Skeletal muscle satellite cell (primary cell): ENCODE results near the gene HAUS5. TPM values are rescaled to one million over a fixed set of nuclear protein-coding genes. Genes with fewer than 3 reads are reported as not detected.

Source experiments
- H3K27me3 ChIP-seq: 2 replicates; pipeline ENCODE4 v1.7.0; 2013; ENCODE audit warnings: low read length; ENCODE audit not compliant: control insufficient read depth, insufficient read depth
- H3K36me3 ChIP-seq: 2 replicates; pipeline ENCODE4 v1.7.0; 2013; ENCODE audit warnings: mild to moderate bottlenecking, control low read depth, low read length; ENCODE audit not compliant: insufficient read depth
- H3K4me1 ChIP-seq: 2 replicates; pipeline ENCODE4 v1.7.0; 2013; ENCODE audit warnings: low read length; ENCODE audit not compliant: control insufficient read depth, insufficient read depth
- H3K4me2 ChIP-seq: 2 replicates; pipeline ENCODE4 v1.7.0; 2013; ENCODE audit warnings: mild to moderate bottlenecking, low read length
- H3K4me3 ChIP-seq: 2 replicates; pipeline ENCODE4 v1.7.0; 2013; ENCODE audit warnings: low read length
- H3K9ac ChIP-seq: 2 replicates; pipeline ENCODE4 v1.7.0; 2013; ENCODE audit warnings: mild to moderate bottlenecking, low read depth, low read length, moderate library complexity
- H3K9me3 ChIP-seq: replicated peaks from 2 replicates; pipeline ENCODE4 v1.7.0; 2013; ENCODE audit warnings: mild to moderate bottlenecking, control low read depth, low read length
- total RNA-seq: library from RNA; depleted of rRNA; stranded (reverse); fragments of >200 nt; gene quantifications from 2 replicates; pipeline ENCODE4 v1.2.3, GENCODE V29; 2012; rRNA removed

HAUS5 gene
- 8.1 and 8.5 TPM in 2 replicates for total RNA-seq

GRCh38 chr19:35612559-35613321, at the start of gene HAUS5:
TSS of gene HAUS5 (plus strand) at chr19:35612735. CDS start at chr19:35612795, 60 bp downstream.
- Histone ChIP-seq H3K4me3 (peak within 1 kb of the TSS; percentile 99), H3K9ac (peak within 1 kb of the TSS; percentile 94), H3K36me3 (no peaks in the 10 kb centered on the region), H3K27me3 (no peaks in the 10 kb centered on the region), H3K4me2 (peak within 1 kb of the TSS; percentile 100), H3K9me3 (peaks cover 3% of the 10 kb centered on the region), H3K4me1 (peaks cover 5% of the 10 kb centered on the region)

- H3K27me3 ChIP-seq, result peaks cover 31% of the 10 kb centered on the region
- peaks cover 5% of the 10 kb centered on the region for H3K4me1 ChIP-seq
These were observed 49.8 kb upstream of the HAUS5 start for GRCh38 chr19:35562776-35563175.

DNA sequence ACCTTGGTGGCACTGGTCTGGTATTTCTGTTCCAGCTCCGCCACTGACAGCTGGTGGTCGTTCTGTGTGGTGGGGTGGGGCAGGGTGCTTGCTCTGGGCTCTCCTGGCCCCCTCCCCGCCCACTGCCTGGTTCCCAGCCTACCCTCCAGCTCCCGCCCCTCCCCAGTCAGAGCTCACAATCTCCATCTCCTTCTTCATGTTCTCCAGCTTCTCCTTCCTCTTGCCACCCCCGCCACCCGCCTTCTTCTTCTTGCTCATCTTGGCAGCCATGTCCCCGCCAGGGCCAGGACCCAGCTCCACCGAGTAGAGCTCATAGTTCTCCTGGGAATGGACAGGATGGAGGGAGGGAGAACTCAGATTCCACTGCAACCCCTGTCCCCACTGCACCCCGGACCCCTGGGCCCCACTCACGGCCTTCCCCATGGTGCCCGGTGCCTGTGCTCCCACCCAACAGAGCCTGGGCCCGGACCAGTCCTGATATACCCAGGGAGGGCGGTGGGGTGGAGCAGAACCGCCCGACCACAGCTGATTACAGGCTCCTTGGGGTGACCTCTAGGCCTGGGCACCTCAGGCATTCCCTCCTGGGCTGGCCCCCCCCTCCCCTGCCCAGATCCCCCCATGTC, 49.2 kb upstream of the HAUS5 start, which contains the start of gene ATP4A:
TSS of gene ATP4A (minus strand) at position 452 of the 623 bp plus-strand sequence. CDS start at position 423, 29 bp downstream.
- H3K9ac ChIP-seq, result no peak within 1 kb of the TSS
- peaks cover 28% of the 10 kb centered on the region for H3K27me3 ChIP-seq
- H3K36me3 ChIP-seq, result no peaks in the 10 kb centered on the region
- H3K4me1 ChIP-seq, result peaks cover under 1% of the 10 kb centered on the region
- H3K9me3 ChIP-seq, result no peaks in the 10 kb centered on the region
- no peak within 1 kb of the TSS for H3K4me2 ChIP-seq
- H3K4me3 ChIP-seq, result no peak within 1 kb of the TSS

More at GRCh38 chr19:35562776-35563175, 49.8 kb upstream of the HAUS5 start:
- Histone ChIP-seq H3K4me2 (no peak overlapping the region), H3K9ac (no peak overlapping the region), H3K4me3 (no peak overlapping the region), H3K9me3 (no peaks in the 10 kb centered on the region), H3K36me3 (no peaks in the 10 kb centered on the region)

DNA sequence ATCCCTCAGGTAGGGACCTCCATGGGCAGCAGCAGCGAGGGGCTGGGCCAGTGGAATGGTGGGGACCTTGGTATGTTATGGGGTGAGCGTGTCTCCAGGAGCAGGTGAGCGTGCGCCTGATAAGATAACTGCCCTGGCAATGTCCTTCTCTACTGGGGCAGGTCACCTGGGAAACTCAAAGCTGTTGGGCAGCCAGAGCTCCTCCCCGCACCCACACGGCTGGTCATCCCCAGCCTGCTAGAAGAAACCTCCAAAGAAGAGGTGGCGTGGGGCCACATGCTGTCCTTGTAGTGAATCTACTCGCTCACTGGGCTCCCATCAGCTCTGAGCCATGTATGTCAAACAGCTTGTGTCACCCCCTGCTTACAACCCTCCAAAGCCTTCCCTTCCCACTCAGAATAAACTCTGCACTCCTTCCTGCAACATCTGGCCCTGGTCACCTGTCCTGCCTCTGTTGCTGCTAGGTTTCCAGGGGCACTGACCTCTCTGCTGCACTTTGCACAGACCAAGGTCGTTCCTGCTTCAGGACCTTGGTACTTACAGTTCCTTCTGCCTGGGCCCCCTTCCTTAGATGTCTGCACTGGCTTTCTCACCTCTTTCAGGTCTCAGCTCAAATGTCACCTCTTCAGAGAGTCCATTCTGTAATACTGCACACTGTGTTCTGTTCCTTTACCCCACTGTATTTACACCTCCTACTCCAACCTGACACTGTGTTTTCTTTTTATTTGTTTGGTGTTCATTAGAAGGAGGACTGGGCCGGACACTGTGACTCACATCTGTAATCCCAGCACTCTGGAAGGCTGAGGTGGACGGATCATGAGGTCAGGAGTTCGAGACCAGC, 47.3 kb upstream of the HAUS5 start:
- Histone ChIP-seq H3K4me2 (no peak overlapping the region), H3K4me1 (no peaks in the 10 kb centered on the region), H3K36me3 (no peaks in the 10 kb centered on the region), H3K9ac (no peak overlapping the region), H3K27me3 (peaks cover 22% of the 10 kb centered on the region), H3K9me3 (no peaks in the 10 kb centered on the region), H3K4me3 (no peak overlapping the region)

DNA sequence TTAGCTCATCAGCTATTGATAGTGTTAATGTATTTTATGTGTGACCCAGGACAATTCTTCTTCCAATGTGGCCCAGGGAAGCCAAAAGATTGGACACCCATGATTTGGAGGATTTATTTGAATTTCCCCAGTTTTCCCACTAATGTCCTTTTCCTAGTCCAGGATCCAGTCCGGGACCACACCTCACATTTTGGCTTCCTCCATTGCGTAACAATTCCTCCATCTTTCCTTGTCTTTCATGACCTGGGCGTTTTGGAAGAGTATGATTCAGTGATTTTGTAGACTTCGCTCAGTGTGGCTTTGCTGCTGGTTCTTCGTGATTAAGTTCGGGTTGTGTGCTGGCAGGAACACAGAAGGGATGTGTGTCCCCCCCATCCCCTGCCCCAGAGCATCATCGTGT, 45.8 kb upstream of the HAUS5 start:
- Histone ChIP-seq H3K4me3 (no peak overlapping the region), H3K4me1 (no peaks in the 10 kb centered on the region), H3K36me3 (no peaks in the 10 kb centered on the region), H3K4me2 (no peak overlapping the region), H3K9me3 (no peaks in the 10 kb centered on the region), H3K9ac (no peak overlapping the region), H3K27me3 (peaks cover 27% of the 10 kb centered on the region)

DNA sequence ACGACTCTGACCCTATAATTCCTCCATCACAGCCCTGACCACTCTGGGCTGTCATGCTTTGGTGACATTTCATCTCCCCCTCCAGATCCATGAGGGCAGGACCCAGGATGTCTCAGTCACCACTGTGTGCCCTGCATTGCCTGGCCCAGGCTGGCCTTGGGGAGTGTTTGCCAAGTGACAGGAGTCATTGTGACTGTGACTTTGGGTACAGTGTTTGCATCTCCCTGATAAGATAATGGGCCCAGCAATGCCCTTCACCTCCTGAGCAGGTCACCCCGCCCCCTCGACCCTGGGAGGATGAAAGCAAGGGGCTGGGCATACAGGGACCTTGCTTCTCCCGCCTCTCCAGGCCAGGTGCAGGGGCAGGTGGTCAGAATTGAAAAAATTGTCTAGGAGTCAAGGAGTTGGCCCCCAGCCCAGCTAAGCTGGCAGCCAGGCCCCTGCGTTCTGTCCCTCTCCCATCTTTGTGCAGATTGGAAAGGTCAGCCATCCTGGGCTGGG, 43.2 kb upstream of the HAUS5 start:
- Histone ChIP-seq H3K4me3 (no peak overlapping the region), H3K36me3 (no peaks in the 10 kb centered on the region), H3K27me3 (peaks cover 28% of the 10 kb centered on the region), H3K4me2 (no peak overlapping the region), H3K9me3 (no peaks in the 10 kb centered on the region), H3K4me1 (no peaks in the 10 kb centered on the region), H3K9ac (no peak overlapping the region)

- no peak overlapping the region for H3K9ac ChIP-seq
- H3K4me1 ChIP-seq, result no peaks in the 10 kb centered on the region
- no peaks in the 10 kb centered on the region for H3K36me3 ChIP-seq
- no peak overlapping the region for H3K4me3 ChIP-seq
- peaks cover 10% of the 10 kb centered on the region for H3K9me3 ChIP-seq
- H3K4me2 ChIP-seq, result no peak overlapping the region
- H3K27me3 ChIP-seq, result peaks cover 24% of the 10 kb centered on the region
These were observed 41.0 kb upstream of the HAUS5 start for GRCh38 chr19:35571406-35571965.

GRCh38 chr19:35577918-35578317, 34.6 kb upstream of the HAUS5 start:
- H3K9ac ChIP-seq, result no peak overlapping the region
- no peaks in the 10 kb centered on the region for H3K27me3 ChIP-seq
- no peaks in the 10 kb centered on the region for H3K36me3 ChIP-seq
- peaks cover 16% of the 10 kb centered on the region for H3K9me3 ChIP-seq
- H3K4me2 ChIP-seq, result no peak overlapping the region
- no peaks in the 10 kb centered on the region for H3K4me1 ChIP-seq
- no peak overlapping the region for H3K4me3 ChIP-seq

DNA sequence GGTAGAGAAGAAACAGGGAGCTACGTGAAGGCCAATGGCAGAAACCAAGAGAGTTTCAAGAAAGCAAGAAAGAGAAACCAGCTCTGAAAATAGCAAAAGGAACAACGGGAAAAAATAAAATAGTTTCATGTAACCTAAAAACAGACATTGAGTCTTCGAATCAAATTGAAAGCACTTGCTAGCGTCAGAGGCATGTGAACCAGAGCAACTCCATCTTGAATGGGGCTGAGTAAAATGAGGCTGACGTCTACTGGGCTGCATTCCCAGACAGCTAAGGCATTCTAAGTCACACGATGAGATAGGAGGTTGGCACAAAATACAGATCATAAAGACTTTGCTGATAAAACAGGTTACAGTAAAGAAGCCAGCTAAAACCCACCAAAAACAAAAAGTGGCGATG, 33.8 kb upstream of the HAUS5 start:
- Histone ChIP-seq H3K4me3 (no peak overlapping the region), H3K4me1 (no peaks in the 10 kb centered on the region), H3K9me3 (peaks cover 16% of the 10 kb centered on the region), H3K4me2 (no peak overlapping the region), H3K27me3 (no peaks in the 10 kb centered on the region), H3K36me3 (no peaks in the 10 kb centered on the region), H3K9ac (no peak overlapping the region)

- Histone ChIP-seq H3K9me3 (no peaks in the 10 kb centered on the region), H3K4me2 (no peak overlapping the region), H3K27me3 (peaks cover 19% of the 10 kb centered on the region), H3K36me3 (no peaks in the 10 kb centered on the region), H3K9ac (no peak overlapping the region), H3K4me1 (no peaks in the 10 kb centered on the region), H3K4me3 (no peak overlapping the region)
These were observed 29.8 kb upstream of the HAUS5 start for GRCh38 chr19:35582760-35583159.

DNA sequence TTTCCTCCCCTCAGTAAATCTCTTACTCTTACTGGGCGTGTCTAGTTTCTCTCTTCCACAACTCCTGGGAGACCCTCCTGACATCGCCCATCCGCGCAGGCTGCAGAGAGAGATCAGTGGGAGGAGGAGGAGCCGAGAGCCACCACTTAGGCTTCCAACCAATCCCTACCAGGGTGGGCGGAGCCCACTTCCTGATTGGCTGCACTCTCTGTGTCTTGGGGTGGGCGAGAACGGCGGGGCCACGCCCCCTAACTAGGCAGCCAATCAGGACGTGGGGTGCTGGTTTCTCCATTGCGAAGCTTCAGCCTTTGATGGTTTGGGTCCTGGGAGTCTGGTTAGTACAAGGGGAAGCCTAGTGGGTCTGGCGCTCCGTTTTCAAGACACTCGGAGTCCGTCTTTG, 26.7 kb upstream of the HAUS5 start, which contains the start of gene PMIS2:
TSS of gene PMIS2 (plus strand) at position 326 of the 400 bp plus-strand sequence. CDS start 87 bp downstream, outside the sequence.
- Histone ChIP-seq H3K9me3 (no peaks in the 10 kb centered on the region), H3K4me1 (no peaks in the 10 kb centered on the region), H3K4me2 (no peak within 1 kb of the TSS)

More for the DNA sequence above, 26.7 kb upstream of the HAUS5 start, which contains the start of gene PMIS2:
- H3K4me3 ChIP-seq, result no peak within 1 kb of the TSS
- no peak within 1 kb of the TSS for H3K9ac ChIP-seq
- peaks cover 34% of the 10 kb centered on the region for H3K27me3 ChIP-seq
- no peaks in the 10 kb centered on the region for H3K36me3 ChIP-seq
